BLaER1 treated with 17β-estradiol and CSF1 and Interleukin-3, amounts not matched to agents 10 nM and 100 nM (cell line): ENCODE measurements around the gene PPY.

ENCODE experiments used
- H3K27ac ChIP-seq, 11 experiments: shearing (Covaris generic); formaldehyde crosslinking; 2 replicates each; pipeline ENCODE4 v1.8.1; 2022
- H3K27me3 ChIP-seq, 11 experiments: shearing (Covaris generic); formaldehyde crosslinking; 2 replicates each; pipeline ENCODE4 v1.8.1; 2022
- H3K36me3 ChIP-seq, 11 experiments: shearing (Covaris generic); formaldehyde crosslinking; 2 replicates each; pipeline ENCODE4 v1.8.1; 2022
- H3K4me1 ChIP-seq, 10 experiments: shearing (Covaris generic); formaldehyde crosslinking; 2 replicates each; pipeline ENCODE4 v1.8.1; 2022
- H3K4me2 ChIP-seq, 11 experiments: shearing (Covaris generic); formaldehyde crosslinking; 2 replicates each; pipeline ENCODE4 v1.8.1; 2022
- H3K4me3 ChIP-seq, 10 experiments: shearing (Covaris generic); formaldehyde crosslinking; 2 replicates each; pipeline ENCODE4 v1.8.1; 2022
- H3K9ac ChIP-seq, 11 experiments: shearing (Covaris generic); formaldehyde crosslinking; 2 replicates each; pipeline ENCODE4 v1.8.1; 2022
- H3K9me3 ChIP-seq, 11 experiments: shearing (Covaris generic); formaldehyde crosslinking; replicated peaks in 1 of 11; 2 replicates each; pipeline ENCODE4 v1.8.1; 2022
- H4K20me1 ChIP-seq, 11 experiments: shearing (Covaris generic); formaldehyde crosslinking; 2 replicates each; pipeline ENCODE4 v1.8.1; 2022
- Cebpa-rat ChIP-seq, 11 experiments: shearing (Covaris generic); IDR thresholded peaks; 2 replicates each; pipeline ENCODE4 v1.8.1; 2022

Gene PPY

DNA sequence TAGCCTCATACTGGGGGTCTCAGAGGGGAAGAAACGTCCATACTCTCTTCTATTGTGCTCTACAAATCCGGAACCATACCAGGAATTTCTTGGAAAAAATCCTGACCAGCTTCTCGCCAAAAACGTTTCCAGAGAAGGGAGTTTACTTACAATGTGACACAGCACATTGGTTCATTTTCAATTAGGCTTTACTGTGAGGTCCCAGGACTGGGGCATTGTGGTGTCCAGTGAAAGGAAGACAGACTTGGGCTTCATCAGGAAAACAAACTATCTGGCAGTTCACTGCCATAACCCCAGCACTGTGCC lies 49.7 kb downstream of the PPY start:
- Histone ChIP-seq H3K36me3 (no peaks in the 10 kb centered on the region), H4K20me1 (no peaks in the 10 kb centered on the region), H3K4me1 (no peaks in the 10 kb centered on the region), H3K9ac (no peak overlapping the region), H3K4me3 (no peak overlapping the region), H3K27me3 (no peaks in the 10 kb centered on the region), H3K4me2 (no peak overlapping the region), H3K9me3 (no peaks in the 10 kb centered on the region), H3K27ac (no peak overlapping the region)
- TF ChIP-seq Cebpa-rat (IDR thresholded peaks at IDR 0.05): no peak

DNA sequence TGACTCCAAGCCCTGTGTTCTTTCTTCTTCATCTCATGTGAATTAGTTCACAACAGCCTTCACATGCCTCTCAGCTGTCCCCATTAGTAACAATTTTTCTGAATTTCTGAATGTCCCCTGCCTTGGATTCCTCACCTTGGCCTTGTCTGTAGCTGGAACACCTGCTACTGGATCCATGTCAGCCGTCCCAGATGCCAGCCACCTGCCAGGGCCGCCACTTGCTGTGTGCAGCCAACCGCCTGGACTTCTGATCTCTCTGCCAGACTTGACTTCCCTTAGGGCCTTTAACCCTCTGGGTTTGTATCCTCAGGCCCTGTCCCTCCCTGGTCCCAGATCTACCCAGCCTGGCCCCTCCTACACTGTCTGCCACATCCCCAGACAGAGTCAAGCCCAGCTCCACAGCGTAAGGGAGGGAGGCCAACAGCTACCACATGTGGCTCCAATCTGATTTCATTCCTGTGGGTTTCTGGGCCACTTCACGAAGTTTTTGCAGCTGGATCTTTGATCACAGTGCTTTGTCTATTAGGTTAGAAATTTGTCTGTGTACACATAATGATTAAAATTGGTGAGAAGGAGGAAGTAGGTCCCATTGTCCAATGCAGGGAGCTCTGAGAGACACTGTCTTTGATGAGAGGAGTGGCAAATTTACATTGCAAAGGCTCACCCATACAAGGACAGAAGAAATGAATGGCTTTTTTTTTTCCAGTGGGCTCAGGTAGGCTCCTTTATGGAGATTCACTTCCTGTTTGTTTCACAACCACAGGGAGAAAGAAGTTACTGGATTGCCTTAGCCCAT lies 50.2 kb downstream of the PPY start:
- H3K4me2 ChIP-seq: no peak overlapping the region

More for the DNA sequence above, 50.2 kb downstream of the PPY start:
- no peak for TF ChIP-seq Cebpa-rat (IDR thresholded peaks at IDR 0.05)
- Histone ChIP-seq H3K9me3 (no peaks in the 10 kb centered on the region), H3K9ac (no peak overlapping the region), H3K36me3 (no peaks in the 10 kb centered on the region), H3K4me1 (no peaks in the 10 kb centered on the region), H3K27ac (no peak overlapping the region), H4K20me1 (no peaks in the 10 kb centered on the region), H3K4me3 (no peak overlapping the region), H3K27me3 (no peaks in the 10 kb centered on the region)
